HCT116 (cell line): ENCODE results near the gene ANKLE2. TPM values are rescaled to one million over a fixed set of nuclear protein-coding genes. Genes with fewer than 3 reads are reported as not detected.

Experiments used
- ATAC-seq: fragments of 200-7000 bp; cut with Tn5 transposase; 2 replicates; pipeline ENCODE4 v1.9.1; 2020; ENCODE audit warnings: mild to moderate bottlenecking, moderate library complexity
- BruUV-seq: library from RNA; stranded (reverse); fragments of 400-500 nt; replicated peaks from 2 replicates; lab custom pipeline; 2021; lab: Mats Ljungman, UMichigan
- CTCF ChIA-PET: fragments of 300-600 bp; sonication (Branson Sonifier 250); formaldehyde crosslinking; loops from one replicate; lab custom pipeline; 2021; ENCODE audit warnings: antibody characterized with exemption; lab: Charles Lee
- POLR2A ChIA-PET: fragments of 300-600, 350-600 bp; sonication (Branson Sonifier 250); formaldehyde crosslinking; loops from one replicate; lab custom pipeline; 2021; ENCODE audit warnings: antibody characterized with exemption; lab: Charles Lee
- RAD21 ChIA-PET, 2 experiments: fragments of 300-600 bp; sonication (Branson Sonifier 250); formaldehyde crosslinking; loops; one replicate each; lab custom pipeline; 2023; ENCODE audit warnings: low total read pairs in 2 of 2; ENCODE audit not compliant: uncharacterized antibody in 2 of 2, unreplicated experiment in 2 of 2, low non-redundant PET in 1 of 2; lab: Charles Lee
- DNase-seq: peaks from one replicate; pipeline ENCODE4 v3.0.0-alpha.2; 2010; ENCODE audit warnings: low read depth, low spot score
- H2AFZ ChIP-seq: fragments of 200-600 bp; shearing (Covaris generic), sonication (generic); 2 replicates; pipeline ENCODE4 v1.6.1; 2017; ENCODE audit warnings: low read depth, mixed run types, mixed read lengths, antibody characterized with exemption, low read length; ENCODE audit not compliant: poor library complexity, severe bottlenecking
- H3K27ac ChIP-seq: 2 replicates; pipeline ENCODE4 v1.5.1; 2012; ENCODE audit warnings: low read depth, low read length
- H3K27me3 ChIP-seq: fragments of 200-600 bp; sonication (generic); 2 replicates; pipeline ENCODE4 v1.6.1; 2016; ENCODE audit warnings: mixed run types, low read length, mixed read lengths; ENCODE audit not compliant: insufficient read depth
- H3K36me3 ChIP-seq, 2 experiments: fragments of 200-500 bp in 1 of 2; fragments of 200-600 bp in 1 of 2; sonication (Bioruptor generic) in 1 of 2; sonication (generic) in 1 of 2; 2 replicates each; pipeline versions ENCODE4 v1.5.1 to v1.6.1; 2014 to 2016; ENCODE audit warnings: low read length in 2 of 2, inconsistent platforms in 1 of 2, mixed read lengths in 1 of 2, mixed run types in 1 of 2; ENCODE audit not compliant: insufficient read depth in 2 of 2, control insufficient read depth in 1 of 2
- H3K4me1 ChIP-seq, 2 experiments: fragments of 200-600 bp in 1 of 2; sonication (generic) in 1 of 2; 2 replicates each; pipeline versions ENCODE4 v1.5.1 to v1.6.1; 2012 to 2017; ENCODE audit warnings: low read length in 2 of 2, inconsistent platforms in 1 of 2, mild to moderate bottlenecking in 1 of 2, mixed read lengths in 1 of 2, mixed run types in 1 of 2, moderate library complexity in 1 of 2; ENCODE audit not compliant: insufficient read depth in 2 of 2, control insufficient read depth in 1 of 2
- H3K4me2 ChIP-seq: fragments of 200-600 bp; sonication (generic); 2 replicates; pipeline ENCODE4 v1.6.1; 2017; ENCODE audit warnings: mixed run types, low read length, mixed read lengths
- H3K4me3 ChIP-seq, 2 experiments: fragments of 200-600 bp in 1 of 2; sonication (generic) in 1 of 2; replicated peaks in 1 of 2; 2 replicates each; pipeline ENCODE4 v1.5.1; 2011 to 2016; ENCODE audit warnings: low read length in 2 of 2, control low read depth in 1 of 2, low read depth in 1 of 2, mild to moderate bottlenecking in 1 of 2, mixed read lengths in 1 of 2, mixed run types in 1 of 2
- H3K79me2 ChIP-seq: fragments of 200-600 bp; sonication (generic); 2 replicates; pipeline ENCODE4 v1.6.1; 2017; ENCODE audit warnings: mild to moderate bottlenecking, mixed run types, low read length, moderate library complexity, mixed read lengths; ENCODE audit not compliant: insufficient read depth
- H3K9ac ChIP-seq: fragments of 200-600 bp; sonication (generic); 2 replicates; pipeline ENCODE4 v1.6.1; 2016; ENCODE audit warnings: low read length, mixed read lengths
- H3K9me2 ChIP-seq: fragments of 200-600 bp; sonication (generic), shearing (Covaris generic); 2 replicates; pipeline ENCODE4 v1.6.1; 2017; ENCODE audit warnings: mixed run types, mild to moderate bottlenecking, moderate library complexity; ENCODE audit not compliant: insufficient read depth
- H3K9me3 ChIP-seq, 2 experiments: fragments of 200-500 bp in 1 of 2; fragments of 200-600 bp in 1 of 2; sonication (Bioruptor generic) in 1 of 2; sonication (generic) in 1 of 2; 2 replicates each; pipeline ENCODE4 v1.6.1; 2014 to 2017; ENCODE audit warnings: low read length in 2 of 2, mixed read lengths in 2 of 2, inconsistent platforms in 1 of 2, low read depth in 1 of 2, mild to moderate bottlenecking in 1 of 2, mixed run types in 1 of 2, moderate library complexity in 1 of 2; ENCODE audit not compliant: control insufficient read depth in 1 of 2, insufficient read depth in 1 of 2
- H4K20me1 ChIP-seq: fragments of 200-600 bp; sonication (generic), shearing (Covaris generic); 2 replicates; pipeline ENCODE4 v1.6.1; 2017; ENCODE audit warnings: mixed run types, mild to moderate bottlenecking, moderate library complexity; ENCODE audit not compliant: insufficient read depth
- ATF3 ChIP-seq: IDR thresholded peaks from 2 replicates; pipeline ENCODE4 v1.6.1; 2012
- EGR1 ChIP-seq: IDR thresholded peaks from 2 replicates; pipeline ENCODE4 v1.6.1; 2012; ENCODE audit warnings: low read depth
- EZH2phosphoT487 ChIP-seq: fragments of 200-600 bp; IDR thresholded peaks from 2 replicates; pipeline ENCODE4 v1.6.1; 2018; ENCODE audit warnings: antibody characterized with exemption, borderline replicate concordance
- JUND ChIP-seq: IDR thresholded peaks from 2 replicates; pipeline ENCODE4 v1.6.1; 2012
- POLR2A ChIP-seq: IDR thresholded peaks from 2 replicates; pipeline ENCODE4 v1.7.0; 2011; ENCODE audit warnings: borderline replicate concordance; ENCODE audit not compliant: insufficient read depth, insufficient read length; ENCODE audit errors: extremely low read depth
- REST ChIP-seq: IDR thresholded peaks from 2 replicates; pipeline ENCODE4 v1.6.1; 2012; ENCODE audit warnings: low read depth
- SIN3A ChIP-seq: IDR thresholded peaks from 2 replicates; pipeline ENCODE4 v1.6.1; 2012; ENCODE audit warnings: low read depth
- YY1 ChIP-seq: IDR thresholded peaks from 2 replicates; pipeline ENCODE4 v1.6.1; 2011; ENCODE audit warnings: low read length, low read depth, moderate library complexity, mild to moderate bottlenecking; ENCODE audit not compliant: insufficient replicate concordance; ENCODE audit errors: extremely low read depth
- ZBTB33 ChIP-seq: IDR thresholded peaks from 2 replicates; pipeline ENCODE4 v1.6.1; 2011; ENCODE audit warnings: mild to moderate bottlenecking, low read length, moderate library complexity; ENCODE audit not compliant: insufficient replicate concordance; ENCODE audit errors: extremely low read depth
- ZNF274 ChIP-seq: fragments of 200-500 bp; sonication (Bioruptor generic); IDR thresholded peaks from 2 replicates; pipeline ENCODE4 v1.6.1; 2014; ENCODE audit warnings: mild to moderate bottlenecking, low read depth, low read length, inconsistent platforms
- intact Hi-C: fragments of 100-400 bp; cut with micrococcal nuclease; formaldehyde crosslinking; loops from 2 replicates; pipeline ENCODE4 v1.10.0; 2022
- total RNA-seq: library from RNA; stranded (reverse); gene quantifications from one replicate; pipeline ENCODE4 v1.2.1, GENCODE V29; 2021; ENCODE audit not compliant: unreplicated experiment

Gene ANKLE2
- total RNA-seq, 1 experiment from 2014 or later = 68.8 TPM

- CTCF ChIA-PET = no interaction called here
- Histone ChIP-seq H3K9me2 (no peaks in the 10 kb centered on the region), H3K4me1 (no peaks in the 10 kb centered on the region), H4K20me1 (no peaks in the 10 kb centered on the region), H3K4me3 (no peak overlapping the region), H3K4me2 (no peak overlapping the region), H2AFZ (no peak overlapping the region), H3K9ac (no peak overlapping the region), H3K9me3 (no peaks in the 10 kb centered on the region), H3K27me3 (no peaks in the 10 kb centered on the region), H3K36me3 (peaks cover 17 to 18% of the 10 kb centered on the region in 2 experiments; a peak in 3 of 4 replicates), H3K79me2 (no peaks in the 10 kb centered on the region), H3K27ac (no peak overlapping the region)
- intact Hi-C loops = no loop called here
- TF ChIP-seq EGR1 (no peak), EZH2phosphoT487 (no peak), POLR2A (no peak), JUND (no peak), YY1 (no peak), ATF3 (no peak), SIN3A (no peak)
- no peak for DNase-seq
- no peak for ATAC-seq
- BruUV-seq = no TSS peak
- POLR2A ChIA-PET = no interaction called here
- RAD21 ChIA-PET = no interaction called here
Observed at GRCh38 chr12:132775502-132776229, 14.0 kb upstream of the ANKLE2 start.

GRCh38 chr12:132774646-132775275 is 13.1 kb upstream of the ANKLE2 start:
- Histone ChIP-seq H3K4me3 (no peak overlapping the region), H3K27me3 (no peaks in the 10 kb centered on the region), H3K4me2 (no peak overlapping the region), H3K9me2 (no peaks in the 10 kb centered on the region), H3K4me1 (no peaks in the 10 kb centered on the region), H3K9ac (no peak overlapping the region), H3K27ac (no peak overlapping the region), H3K9me3 (no peaks in the 10 kb centered on the region), H4K20me1 (no peaks in the 10 kb centered on the region), H3K36me3 (peaks cover 12 to 18% of the 10 kb centered on the region in 2 experiments; a peak in 3 of 4 replicates), H3K79me2 (no peaks in the 10 kb centered on the region), H2AFZ (no peak overlapping the region)
- intact Hi-C loops = no loop called here
- ChIA-PET RAD21 (no interaction called here), POLR2A (no interaction called here), CTCF (no interaction called here)
- DNase-seq (no peak), ATAC-seq (no peak)
- no TSS peak for BruUV-seq
- no peak for TF ChIP-seq REST
- TF ChIP-seq SIN3A = no peak
- no peak for TF ChIP-seq ZNF274
- TF ChIP-seq JUND = no peak
- no peak for TF ChIP-seq ZBTB33
